D721Med (cell line): ENCODE measurements around the gene DPYSL5.
"Not testable (repeated sequence)": the region's sequence is repeated elsewhere in the genome, so short reads cannot be mapped to it uniquely, and the experiment has no call there.

Experiments
- DNase-seq: peaks from one replicate; pipeline ENCODE4 v3.0.0; 2011; ENCODE audit warnings: low spot score; ENCODE audit not compliant: insufficient read length
- FAIRE-seq: peaks from 2 replicates; lab custom pipeline; 2011; peaks lifted over from hg19 to GRCh38; lab: Jason Lieb, UNC
- TF ChIP-seq, protein P1 (sequence below): IDR thresholded peaks from 2 replicates; pipeline ENCODE4 v1.5.1; 2012; ENCODE audit warnings: mild to moderate bottlenecking, control low read depth; ENCODE audit not compliant: insufficient read depth; ENCODE audit errors: missing control alignments

The DPYSL5 gene

DNA sequence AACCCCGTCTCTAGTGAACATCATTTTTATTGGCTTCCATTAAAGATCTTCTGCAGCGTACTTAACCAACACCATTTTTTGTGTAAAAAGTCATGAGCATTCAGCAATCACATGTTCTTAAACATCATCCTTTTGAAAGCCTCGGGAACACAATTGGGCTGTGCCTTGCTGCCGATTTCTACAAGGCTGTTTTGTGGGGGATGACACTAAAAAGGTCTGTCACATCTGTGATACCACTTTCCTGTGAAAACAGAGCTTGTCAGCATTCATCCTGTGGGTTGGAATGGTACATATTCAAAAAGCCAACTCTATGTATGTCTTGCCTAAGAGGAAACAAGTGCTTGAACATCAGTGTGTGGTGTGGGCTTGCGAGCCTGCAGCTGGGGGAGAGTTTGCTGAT, 73.4 kb downstream of the DPYSL5 start:
- TF ChIP-seq, protein P1, sequence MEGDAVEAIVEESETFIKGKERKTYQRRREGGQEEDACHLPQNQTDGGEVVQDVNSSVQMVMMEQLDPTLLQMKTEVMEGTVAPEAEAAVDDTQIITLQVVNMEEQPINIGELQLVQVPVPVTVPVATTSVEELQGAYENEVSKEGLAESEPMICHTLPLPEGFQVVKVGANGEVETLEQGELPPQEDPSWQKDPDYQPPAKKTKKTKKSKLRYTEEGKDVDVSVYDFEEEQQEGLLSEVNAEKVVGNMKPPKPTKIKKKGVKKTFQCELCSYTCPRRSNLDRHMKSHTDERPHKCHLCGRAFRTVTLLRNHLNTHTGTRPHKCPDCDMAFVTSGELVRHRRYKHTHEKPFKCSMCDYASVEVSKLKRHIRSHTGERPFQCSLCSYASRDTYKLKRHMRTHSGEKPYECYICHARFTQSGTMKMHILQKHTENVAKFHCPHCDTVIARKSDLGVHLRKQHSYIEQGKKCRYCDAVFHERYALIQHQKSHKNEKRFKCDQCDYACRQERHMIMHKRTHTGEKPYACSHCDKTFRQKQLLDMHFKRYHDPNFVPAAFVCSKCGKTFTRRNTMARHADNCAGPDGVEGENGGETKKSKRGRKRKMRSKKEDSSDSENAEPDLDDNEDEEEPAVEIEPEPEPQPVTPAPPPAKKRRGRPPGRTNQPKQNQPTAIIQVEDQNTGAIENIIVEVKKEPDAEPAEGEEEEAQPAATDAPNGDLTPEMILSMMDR = no peak
- DNase-seq (no peak), FAIRE-seq (no peak)

DNA sequence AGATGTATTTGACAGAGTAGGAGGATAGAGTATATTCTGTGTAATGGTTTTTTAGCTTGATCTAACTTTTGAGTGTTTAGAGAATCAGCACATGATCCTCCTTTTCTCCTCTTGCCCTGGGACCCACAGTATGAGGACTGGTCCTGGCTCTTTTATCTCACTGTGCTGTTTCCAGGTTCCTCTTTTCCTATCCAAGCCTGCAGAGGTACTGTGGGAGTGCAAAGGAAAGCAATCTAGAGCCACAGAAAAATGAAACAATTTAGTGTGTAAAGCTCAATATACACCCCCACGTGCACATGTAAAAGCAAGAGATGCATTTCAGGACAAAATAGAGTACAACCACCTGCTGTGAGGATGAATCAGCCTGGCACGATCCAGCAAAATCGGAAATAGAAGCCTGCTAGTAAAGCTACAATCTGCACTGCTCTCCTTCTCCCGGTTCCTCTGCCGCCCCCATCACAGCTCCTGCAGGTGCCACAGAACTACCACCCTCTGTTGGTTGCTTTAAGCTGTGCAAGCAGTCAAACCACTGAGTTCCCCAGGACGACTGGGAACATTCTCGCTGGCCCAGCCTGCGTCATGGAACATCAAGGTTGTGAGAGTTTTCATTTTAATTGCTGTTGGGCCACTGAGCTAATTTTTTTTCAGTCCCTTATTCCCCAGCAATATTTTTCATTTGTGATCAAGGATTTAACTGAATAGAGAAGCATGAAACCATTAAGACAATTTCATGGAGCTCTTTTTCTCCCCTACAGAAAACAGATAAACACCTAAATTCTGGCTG, 74.7 kb downstream of the DPYSL5 start:
- DNase-seq (peak; percentile 63), FAIRE-seq (no peak)
- TF ChIP-seq, protein P1 = peak; percentile 63

DNA sequence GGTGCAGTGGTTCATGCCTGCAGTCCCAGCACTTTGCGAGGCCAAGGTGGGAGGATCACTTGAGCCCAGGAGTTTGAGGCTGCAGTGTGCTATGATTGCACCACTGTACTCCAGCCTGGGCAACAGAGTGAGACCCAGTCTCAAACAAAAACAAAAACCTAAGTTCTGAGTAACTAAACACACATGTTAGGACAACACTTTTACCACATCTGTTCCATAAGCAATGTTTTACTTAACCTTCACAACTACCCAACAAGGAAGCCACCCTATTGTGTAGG, 75.2 kb downstream of the DPYSL5 start:
- DNase-seq, FAIRE-seq: not testable (repeated sequence)

DNA sequence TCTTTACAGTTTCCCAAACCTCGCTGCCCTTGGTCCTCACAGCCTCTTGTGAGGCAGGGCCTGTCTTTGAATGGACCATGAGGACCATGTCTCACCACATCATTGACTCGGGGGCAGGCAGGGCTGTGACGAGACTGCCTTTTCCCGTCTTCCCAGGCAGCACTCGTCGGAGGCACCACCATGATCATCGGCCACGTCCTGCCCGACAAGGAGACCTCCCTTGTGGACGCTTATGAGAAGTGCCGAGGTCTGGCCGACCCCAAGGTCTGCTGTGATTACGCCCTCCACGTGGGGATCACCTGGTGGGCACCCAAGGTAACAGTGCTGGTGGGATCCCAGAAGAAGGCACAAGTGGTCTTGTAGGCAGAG, 76.8 kb downstream of the DPYSL5 start:
- TF ChIP-seq, protein P1 = no peak
- DNase-seq = no peak
- FAIRE-seq = no peak

DNA sequence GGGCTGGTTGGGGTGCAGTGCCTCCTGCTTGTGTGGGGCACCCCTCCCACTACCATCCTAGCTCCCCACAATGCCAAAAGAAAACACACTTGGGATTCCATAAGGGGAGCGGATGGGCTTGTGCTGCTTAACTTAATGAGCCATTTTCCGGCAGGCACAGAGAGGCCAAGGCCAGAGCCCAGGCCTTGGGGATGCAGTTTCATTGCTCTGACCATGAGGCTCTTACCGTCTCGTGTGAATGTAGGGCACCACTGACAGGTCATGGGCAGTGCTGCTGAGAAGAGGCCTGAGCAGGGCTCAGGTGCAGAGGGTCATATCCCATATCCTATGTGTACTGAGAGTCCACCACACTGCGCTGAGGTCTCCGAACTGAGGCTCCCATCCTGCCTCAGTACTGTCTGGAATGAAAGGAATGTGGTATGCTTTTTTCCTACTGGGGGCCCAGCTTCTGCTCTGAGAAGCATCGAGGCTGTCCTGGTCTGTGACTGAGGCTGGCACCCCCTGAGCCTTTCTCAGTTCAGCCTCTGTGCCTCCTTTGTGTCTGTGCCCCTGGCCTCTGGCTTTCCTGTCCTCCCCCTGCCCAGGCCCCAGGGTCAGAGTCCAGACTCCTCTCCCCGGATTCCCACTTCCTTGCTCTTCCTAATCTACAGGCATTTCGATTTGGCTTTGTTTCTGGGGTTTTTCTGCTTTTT, 77.3 kb downstream of the DPYSL5 start:
- FAIRE-seq (no peak), DNase-seq (no peak)
- TF ChIP-seq, protein P1 = no peak

DNA sequence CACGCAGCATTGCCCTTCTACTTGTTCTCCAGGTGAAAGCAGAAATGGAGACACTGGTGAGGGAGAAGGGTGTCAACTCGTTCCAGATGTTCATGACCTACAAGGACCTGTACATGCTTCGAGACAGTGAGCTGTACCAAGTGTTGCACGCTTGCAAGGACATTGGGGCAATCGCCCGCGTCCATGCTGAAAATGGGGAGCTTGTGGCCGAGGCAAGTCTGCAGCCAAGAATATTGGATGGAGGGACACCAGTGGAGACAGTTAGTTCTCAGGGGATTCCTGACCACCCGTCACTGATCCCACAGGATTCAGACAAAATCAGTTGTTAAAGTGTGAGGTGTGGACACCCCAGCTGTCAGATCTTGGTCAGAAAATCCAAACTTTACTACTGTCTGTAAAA, 79.3 kb downstream of the DPYSL5 start:
- no peak for DNase-seq
- TF ChIP-seq, protein P1 = no peak
- FAIRE-seq = no peak

DNA sequence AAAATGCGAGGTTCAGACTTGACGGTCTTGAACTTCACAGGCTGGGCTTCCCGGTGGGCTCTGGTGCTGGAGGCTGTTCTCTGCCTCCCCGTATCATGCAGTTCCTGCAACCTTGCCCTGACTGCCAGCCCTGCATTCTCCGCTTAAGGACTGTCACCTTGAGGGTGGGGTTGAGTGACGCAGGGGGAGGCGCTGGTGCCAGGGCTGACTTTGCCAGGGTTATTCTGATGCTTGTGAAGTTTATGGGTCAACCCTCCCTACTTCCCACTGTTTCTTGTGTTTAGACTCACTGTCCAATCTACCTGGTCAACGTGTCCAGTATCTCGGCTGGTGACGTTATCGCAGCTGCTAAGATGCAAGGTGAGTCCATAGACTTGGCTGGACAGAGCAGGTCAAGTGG, 85.0 kb downstream of the DPYSL5 start:
- TF ChIP-seq, protein P1 = no peak
- FAIRE-seq (no peak), DNase-seq (no peak)
